Activated gamma-delta T cell treated with anti-CD3 and anti-CD28 coated beads, Interleukin-2, amount 50 U/mL, for 16 hours (primary cell): Measurements from ENCODE around the gene ABCC9.
"Not testable (repeated sequence)": the region's sequence is repeated elsewhere in the genome, so short reads cannot be mapped to it uniquely, and the experiment has no call there.

ENCODE experiments used
- DNase-seq: peaks from one replicate; pipeline ENCODE4 v3.0.0-alpha.2; 2020; ENCODE audit warnings: low read depth

The ABCC9 gene

DNA sequence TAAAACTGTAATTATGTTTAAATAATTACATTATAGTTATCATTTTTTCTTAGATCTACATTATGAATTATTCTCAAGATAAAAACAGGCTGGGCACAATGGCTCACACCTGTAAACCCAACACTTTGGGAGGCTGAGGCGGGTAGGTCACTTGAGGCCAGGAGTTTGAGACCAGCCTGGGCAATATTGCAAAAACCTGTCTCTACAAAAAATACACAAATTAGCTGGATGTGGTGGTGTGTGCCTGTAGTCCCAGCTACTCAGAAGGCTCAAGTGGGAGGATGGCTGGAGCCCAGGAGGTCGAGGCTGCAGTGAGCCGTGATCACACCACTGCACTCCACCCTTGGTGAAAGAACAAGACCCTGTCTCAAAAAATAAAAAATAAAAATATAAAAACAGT, 126.4 kb downstream of the ABCC9 start:
- no peak for DNase-seq

DNA sequence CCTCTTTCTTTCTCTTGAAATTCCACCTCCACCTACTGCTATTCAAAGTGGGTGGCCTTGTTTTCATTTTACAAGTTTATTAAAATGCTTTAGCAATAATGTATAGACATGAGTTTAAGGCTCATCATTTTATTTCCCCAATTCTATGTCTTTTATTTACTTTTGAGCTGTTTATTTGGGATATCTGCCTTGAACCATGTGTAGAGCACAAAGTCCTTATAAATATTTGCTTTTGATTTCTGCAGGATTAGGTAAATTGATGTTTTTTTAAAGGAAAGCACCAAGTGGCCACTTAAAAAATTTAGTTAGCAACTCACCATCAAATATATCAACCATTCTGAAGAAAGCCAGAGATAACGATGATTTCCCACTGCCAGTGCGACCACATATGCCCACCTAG, 126.9 kb downstream of the ABCC9 start:
- DNase-seq = no peak

DNA sequence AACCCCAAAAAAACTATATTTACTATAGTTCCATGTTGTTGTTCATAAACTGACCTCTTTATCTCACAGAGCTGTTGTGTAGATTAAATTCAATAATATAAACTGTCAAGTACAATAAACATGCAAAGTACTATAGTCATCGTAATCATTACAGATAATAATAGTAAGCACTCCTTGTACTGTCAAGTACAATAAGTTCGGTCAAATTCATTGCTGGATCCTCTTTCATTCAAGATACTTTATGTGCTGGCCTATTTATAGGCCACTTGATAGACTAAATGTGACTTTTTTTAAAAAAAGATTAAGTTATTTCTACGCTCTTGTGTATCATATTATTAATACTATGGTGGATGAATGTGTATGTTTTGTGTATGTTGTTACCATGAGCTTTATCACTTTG, 127.5 kb downstream of the ABCC9 start:
- no peak for DNase-seq

DNA sequence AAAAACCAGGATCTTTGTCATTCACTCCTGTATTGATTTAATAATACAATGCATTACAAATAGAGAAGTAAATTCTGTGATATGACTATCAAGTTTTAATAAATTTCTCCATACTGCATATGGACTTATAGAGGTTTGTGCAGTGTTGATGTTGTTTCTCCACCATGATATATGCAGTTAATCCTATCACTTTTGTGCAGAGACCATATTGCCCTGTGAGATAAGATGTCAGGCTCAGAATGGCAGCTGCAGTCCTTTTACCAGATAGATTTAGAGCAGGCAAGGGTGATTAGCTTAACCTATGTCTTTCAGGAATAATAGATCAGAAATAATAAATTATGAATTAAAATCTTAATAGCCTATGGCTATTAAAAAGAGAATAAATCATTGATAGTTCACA, 128.1 kb downstream of the ABCC9 start:
- no peak for DNase-seq

DNA sequence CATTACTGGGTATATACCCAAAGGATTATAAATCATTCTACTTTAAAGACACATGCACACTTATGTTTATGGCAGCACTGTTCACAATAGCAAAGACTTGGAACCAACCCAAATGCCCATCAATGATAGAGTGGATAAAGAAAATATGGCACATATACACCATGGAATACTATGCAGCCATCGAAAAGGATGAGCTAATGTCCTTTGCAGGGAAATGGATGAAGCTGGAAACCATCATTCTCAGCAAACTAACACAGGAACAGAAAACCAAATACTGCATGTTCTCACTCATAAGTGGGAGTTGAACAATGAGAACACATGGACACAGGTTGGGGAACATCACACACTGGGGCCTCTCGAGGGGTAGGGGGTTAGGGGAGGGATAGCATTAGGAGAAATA, 128.9 kb downstream of the ABCC9 start:
- not testable (repeated sequence) for DNase-seq

DNA sequence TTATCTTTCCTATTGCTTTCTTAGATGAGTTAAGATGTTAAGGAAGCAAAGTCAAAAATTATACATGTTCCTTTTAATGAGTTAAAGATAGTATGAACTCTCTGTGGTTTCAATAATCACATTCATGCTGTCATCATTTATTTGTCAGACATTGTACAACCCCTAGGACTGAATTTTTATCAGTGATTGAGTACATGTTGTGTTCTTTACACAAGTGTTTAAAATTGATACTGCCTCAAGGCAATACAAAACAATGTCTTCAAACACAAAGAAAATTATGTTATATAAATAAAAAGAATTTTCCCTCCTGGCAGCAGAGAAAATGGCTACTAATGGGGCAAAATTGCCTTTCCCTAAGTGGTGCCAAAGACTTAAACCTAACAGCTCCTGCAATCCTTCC, 132.1 kb downstream of the ABCC9 start:
- no peak for DNase-seq

DNA sequence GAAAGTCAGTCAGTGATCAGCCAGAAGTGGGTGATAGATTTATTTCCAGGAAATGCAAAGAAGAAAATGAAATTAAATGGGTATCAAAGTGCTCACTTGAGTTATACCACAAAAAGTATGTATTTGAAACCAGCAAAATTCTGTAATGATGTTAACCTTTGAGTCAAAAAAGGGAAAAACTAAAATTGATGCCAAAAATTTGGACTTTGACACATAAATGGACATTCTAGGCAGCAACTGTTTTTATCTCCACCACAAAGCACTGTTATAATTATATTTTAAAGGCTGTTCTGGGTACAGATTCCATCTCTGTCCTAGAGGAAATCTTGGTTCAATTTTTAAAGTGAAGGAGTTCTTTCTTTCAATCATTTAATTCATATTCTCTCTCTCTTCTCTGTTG, 135.0 kb downstream of the ABCC9 start:
- no peak for DNase-seq

DNA sequence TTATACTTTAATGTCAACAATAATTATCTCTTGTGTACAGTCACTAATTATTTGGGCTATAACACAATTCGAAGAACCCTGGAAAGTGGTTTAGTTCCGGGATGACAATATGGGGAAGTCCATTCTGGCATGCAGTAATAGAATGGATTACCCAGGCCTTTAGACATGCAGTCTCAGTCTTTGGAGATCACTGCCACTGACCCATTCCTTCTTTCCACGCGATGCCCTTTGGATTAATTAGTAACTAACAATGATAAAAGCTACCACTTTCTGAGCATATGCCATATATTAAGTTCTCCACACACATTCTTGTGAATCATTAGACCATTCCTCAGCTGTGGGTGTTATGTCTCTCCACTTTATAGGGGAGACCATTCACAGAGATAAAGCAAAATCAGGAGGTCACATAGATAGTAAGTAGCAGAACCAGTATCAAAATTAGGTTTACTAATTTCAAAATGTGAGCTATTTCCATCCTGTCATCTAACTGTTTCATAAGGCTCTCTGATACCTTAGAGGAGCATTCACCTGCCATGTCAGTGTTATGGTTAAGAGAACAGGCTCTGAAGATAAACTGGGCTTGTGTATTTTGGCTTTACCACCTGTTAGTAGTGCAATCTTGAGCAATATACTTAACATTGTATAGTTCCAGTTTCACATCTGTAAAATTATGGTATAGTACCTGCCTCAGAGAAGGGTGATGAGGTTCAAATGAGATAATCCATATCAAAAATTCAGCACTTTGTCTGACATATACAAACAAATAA, 139.5 kb downstream of the ABCC9 start:
- no peak for DNase-seq

DNA sequence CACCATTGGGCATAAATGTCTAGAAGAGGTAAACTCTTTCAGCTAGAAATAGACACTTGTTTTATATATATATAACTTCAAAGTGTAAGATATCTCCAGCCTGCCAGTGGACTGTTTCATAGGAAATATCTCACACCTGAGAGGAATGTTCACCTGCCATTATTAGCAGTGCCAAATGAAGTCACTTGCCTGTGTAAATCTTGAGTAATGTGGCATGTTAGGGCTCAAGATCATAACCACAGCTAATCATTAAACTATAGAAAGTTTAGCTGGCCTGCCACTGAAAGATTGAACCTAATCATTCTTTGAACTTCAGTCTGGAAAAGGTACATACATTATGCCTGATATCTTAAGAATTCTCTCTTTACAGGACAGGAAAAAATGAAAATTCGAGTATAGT, 141.2 kb downstream of the ABCC9 start:
- no peak for DNase-seq

DNA sequence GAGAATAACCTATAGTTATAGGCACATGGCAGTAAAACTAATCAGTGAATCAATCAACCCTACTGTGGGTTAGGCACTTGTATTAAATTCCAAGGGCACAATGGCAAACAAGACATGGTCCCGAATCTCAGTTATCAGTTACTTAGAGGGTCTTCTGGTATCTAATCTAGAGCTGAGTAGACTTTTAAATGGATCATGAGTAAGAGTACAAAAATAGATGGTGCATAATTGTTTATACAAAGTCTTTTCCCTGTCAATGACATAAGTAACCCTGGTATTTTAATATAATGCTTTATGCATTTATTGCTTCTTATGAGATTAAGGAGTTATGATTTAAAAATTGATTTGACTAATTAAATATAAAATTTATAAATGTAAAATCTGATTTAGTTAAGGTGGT, 143.7 kb downstream of the ABCC9 start:
- DNase-seq = no peak

DNA sequence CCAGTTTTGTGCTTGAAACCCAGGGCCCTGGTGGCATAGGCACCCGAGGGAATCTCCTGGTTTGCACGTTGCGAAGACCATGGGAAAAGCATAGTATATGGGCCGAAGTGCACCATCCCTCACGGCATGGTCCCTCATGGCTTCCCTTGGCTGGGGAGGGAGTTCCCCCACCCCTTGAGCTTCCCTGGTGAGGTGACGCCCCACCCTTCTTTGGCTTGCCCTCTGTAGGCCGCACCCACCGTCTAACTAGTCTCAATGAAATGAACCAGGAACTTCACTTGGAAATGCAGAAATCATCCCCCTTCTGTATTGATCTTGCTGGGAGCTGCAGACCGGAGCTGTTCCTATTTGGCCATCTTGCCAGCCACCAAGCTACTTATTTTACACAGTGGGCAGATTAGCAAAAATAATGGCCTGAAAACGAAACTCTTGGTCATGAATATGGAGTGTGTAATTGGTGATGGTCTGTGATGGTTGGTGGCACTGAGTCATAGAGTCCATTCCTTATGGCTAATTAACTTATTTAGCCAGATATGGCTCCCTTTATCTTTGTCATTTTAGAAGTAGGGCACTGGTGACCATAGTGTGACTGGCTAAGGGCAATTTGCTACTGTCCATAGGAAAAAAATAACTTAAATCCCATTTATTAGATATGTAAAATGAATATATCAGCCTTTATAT, 145.4 kb downstream of the ABCC9 start:
- DNase-seq = no peak

DNA sequence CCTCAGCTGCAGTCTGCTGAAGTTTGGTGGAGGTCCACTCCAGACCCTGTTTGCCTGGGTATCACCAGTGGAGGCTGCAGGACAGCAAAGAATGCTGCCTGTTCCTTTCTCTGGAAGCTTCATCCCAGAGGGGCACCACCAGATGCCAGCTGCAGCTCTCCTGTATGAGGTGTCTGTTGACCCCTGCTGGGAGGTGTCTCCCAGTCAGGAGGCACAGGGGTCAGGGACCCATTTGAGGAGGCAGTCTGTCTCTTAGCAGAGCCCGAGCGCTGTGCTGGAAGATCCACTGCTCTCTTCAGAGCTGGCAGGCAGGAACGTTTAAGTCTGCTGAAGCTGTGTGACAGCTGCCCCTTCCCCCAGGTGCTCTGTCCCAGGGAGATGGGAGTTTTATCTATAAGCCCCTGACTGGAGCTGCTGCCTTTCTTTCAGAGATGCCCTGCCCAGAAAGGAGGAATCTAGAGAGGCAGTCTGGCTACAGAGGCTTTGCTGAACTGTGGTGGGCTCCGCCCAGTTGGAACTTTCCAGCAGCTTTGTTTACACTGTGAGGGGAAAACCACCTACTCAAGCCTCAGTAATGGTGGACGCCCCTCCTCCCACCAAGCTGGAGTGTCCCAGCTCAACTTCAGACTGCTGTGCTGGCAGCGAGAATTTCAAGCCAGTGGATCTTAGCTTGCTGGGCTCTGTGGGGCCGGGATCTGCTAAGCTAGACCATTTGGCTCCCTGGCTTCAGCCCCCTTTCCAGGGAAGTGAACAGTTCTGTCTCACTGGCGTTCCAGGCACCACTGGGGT, 146.2 kb downstream of the ABCC9 start:
- not testable (repeated sequence) for DNase-seq

DNA sequence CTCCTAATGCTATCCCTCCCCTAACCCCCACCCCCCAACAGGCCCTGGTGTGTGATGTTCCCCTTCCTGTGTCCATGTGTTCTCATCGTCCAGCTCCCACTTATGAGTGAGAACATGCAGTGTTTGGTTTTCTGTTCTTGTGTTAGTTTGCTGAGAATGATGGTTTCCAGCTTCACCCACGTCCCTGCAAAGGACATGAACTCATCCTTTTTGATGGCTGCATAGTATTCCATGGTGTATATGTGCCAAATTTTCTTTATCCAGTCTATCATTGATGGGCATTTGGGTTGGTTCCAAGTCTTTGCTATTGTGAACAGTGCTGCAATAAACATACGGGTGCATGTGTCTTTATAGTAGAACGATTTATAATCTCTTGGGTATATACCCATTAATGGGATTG, 151.5 kb downstream of the ABCC9 start:
- not testable (repeated sequence) for DNase-seq

DNA sequence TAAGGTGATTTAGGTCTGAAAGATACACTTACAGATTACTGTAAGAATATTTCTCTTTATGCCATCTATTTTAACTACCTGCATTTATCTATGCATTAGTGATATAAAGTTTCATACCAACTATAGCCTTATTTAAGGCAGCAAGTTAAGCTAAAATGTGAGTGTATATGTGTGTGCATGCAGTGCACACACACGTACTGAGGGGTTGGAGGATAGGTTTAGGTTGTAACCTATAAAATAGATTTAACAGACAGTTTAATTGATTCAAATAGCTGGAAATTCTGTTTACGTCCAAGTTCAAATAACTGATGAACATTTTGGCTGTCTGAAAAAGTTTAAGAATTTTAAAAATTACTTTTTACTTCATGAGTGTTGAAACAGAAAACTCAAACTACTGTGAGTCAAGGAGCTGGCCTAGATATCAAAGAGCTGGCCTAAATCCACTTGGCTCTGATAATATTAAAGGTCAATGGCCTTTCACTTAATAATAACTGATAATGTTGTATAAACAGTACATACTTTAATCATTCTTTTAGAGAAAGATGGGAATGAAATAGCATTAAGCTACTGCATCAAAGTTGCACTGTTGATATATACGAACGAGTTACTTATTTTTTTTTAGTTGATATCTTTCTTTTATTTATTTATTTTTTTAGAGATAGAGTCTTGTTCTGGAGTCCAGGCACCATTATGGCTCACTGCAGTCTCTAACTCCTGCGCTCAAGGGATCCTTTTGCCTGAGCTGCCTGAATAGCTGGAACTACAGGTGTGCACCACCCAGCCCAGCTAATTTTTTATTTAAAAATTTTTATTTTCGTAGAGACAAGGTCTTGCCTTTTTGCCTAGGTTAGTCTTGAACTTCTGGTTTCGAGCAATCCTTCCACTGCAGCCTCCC, 152.9 kb downstream of the ABCC9 start:
- no peak for DNase-seq

DNA sequence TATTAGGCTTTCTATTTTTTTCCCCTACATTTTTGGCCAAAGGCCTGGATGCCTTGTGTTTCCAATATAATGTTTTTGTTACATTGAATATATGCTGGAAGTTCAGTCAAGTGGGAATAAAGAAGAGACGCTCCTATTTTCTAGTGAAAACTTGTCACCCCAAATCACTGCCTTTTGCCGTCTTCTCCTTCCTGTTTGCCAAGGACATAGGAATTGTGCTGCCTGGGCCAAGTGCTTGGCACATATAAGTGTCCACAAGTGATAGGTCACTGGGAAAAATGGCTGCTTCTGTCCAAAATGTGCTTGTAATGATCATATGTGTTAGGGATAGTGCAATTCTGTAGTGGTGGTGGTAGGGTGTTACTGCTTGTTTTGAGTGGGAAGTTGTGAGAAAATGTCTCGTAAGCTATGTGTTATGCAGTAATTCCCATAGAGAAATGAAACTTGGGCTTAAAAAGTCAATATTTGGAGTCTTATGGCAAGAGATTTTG, 155.1 kb downstream of the ABCC9 start:
- DNase-seq = no peak

DNA sequence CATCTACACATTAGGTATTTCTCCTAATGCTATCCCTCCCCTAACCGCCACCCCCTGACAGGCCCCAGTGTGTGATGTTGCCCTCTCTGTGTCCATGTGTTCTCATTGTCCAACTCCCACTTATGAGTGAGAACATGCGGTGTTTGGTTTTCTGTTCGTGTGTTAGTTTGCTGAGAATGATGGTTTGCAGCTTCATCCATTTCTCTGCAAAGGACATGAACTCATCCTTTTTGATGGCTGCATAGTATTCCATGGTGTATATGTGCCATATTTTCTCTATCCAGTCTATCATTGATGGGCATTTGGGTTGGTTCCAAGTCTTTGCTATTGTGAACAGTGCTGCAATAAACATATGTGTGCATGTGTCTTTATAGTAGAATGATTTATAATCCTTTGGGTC, 158.5 kb downstream of the ABCC9 start:
- DNase-seq = not testable (repeated sequence)

DNA sequence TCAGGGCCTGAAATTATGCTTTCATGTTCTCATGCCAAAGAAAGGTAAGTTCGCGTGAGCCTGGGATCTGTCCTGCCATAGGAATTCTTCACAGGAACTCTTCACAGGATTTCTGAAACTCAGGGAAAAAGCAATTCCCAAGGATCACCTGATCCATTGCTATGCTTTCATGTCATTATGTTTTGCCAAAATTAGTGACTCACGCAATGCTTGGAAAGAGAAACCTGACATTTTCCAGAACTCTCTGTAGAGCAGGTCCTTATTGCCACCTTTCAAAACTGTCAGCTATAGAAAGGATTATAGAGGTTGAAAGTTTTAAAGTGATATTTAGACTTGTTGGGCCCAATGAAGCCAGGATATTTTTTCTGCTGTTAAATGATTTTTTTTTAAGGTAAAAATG, 160.4 kb downstream of the ABCC9 start:
- no peak for DNase-seq

DNA sequence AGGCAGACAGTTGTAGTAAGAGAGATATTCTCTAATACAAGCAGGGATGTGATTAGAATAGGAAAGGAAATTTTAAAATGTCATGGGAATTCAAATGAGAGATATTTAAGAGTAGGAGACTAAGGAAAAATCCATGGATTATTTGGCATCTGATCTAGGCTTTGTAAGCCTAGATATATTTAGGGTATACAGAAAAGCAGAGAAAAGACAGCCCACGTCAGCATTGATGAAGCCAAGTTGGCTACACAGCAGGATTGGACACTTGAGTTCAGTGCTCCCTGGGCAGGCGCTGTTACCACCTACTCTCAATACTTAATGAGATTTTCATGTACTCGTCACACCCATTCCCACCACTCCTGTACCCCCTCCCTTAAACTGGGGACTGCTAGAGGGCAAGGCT, 165.1 kb downstream of the ABCC9 start:
- DNase-seq = no peak

DNA sequence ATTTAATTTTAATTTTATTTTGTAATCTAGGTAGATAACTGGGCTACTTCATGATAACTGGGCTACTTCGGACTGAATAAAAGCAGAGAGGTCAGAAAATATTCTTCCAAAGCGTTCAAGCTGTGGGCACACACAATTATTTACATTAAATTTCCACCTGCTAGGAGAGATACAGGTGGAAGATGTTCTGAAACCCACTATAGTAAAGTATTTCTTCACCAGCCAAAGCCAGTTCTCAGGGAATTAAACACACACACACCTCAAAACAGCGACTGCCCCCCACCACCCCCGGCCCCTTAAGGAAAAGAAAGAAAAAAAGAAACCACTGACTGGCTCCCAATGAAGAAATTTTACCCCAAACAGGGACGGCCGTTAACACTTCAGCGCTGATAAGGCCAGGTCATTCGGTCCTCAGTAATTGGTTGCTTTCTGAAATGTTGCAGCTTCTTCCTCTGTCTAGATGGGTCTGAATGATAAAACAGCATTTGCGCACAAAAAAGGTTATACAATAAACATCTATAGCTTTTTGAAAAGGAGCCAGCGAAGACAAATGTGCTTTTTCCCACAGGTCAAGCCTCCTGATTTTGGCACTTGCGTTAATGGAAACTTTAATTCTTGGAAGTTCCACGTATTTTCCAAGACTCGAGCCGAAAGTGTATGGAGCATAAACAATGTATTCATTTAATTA, 165.9 kb downstream of the ABCC9 start:
- DNase-seq = no peak

DNA sequence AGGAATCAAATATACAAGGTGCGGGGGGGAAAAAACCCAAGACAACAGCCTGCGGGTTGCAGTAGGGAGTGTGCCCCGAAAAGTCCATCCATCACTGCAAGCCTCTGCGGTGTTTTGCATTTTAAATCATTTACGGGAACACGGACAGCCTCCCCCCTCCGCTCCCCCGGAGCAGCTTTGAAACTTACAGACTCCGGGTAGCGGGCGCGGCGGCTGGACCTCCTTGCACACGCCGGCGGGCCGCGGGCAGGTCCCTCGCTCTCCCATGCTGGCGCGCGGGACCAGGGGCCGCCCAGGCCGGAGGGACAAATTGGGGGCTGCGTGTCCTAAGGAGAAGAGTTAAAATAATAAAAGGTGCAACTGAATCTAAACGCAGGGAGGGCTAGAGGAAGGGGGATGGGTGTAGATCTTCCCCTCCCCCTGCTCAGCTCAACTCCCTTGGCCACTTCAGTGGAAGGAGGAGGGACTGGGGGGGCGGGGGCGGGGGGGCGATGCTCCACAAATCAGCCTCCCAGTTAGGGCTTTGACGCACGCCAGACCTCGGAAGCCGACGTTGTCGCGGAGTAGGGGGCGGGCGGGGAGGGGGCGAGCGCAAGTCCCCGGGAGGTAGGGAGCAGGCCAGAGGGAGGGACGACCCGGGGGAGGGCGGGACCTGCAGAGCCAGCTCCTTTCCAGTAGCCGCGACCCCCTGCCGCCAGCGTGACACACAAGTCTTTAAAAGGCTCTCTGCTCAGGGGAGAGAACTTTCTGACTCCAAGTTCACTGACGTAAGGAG, 166.7 kb downstream of the ABCC9 start, which contains the start of gene KCNJ8:
TSS of gene KCNJ8 (minus strand) at position 349 of the 775 bp plus-strand sequence. CDS start 1,090 bp downstream, outside the sequence.
- DNase-seq = no peak
